Measurements from ENCODE around the gene L3MBTL4. TPM values are rescaled to one million over a fixed set of nuclear protein-coding genes. Genes with fewer than 3 reads are reported as not detected.
A peak's percentile ranks its signal among the peaks of the same experiment; 100 is the strongest.

The L3MBTL4 gene
- total RNA-seq, 6 experiments from 2014 or later: 8.2 to 16.0 (median 11.3) TPM

DNA sequence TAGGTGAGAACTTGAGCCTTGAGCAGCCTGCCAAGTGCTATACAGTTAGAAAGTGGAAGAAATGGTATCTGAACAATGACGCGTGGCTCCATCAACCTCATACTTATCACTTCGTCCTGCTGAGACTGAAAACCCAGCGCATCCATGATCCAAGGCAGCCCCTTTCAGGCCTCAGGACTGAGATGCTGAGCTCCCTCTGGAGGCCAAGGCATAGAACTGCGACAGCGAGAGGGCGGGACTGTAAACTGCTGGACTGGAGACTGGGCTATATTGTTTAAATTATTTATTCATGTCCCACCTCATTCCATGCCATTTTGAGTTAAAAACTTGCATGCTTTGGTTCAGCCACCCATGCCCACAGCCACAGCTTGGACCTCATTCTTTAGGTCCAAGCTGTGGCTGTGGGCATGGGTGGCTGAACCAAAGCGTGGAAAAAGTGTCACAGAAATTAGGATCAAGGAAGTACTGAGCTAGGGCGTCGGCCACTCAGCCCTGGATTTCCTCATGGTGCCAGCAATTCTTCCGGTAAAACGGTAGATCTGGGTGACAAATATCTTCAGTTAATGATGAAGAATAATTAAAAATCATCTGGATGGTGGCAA, 195.5 kb downstream of the L3MBTL4 start:
- peak; percentile 70 to 85 (median 76) for ATAC-seq
- TF ChIP-seq POLR2A (IDR thresholded peaks at IDR 0.05): no peak
- TF ChIP-seq, protein P1, sequence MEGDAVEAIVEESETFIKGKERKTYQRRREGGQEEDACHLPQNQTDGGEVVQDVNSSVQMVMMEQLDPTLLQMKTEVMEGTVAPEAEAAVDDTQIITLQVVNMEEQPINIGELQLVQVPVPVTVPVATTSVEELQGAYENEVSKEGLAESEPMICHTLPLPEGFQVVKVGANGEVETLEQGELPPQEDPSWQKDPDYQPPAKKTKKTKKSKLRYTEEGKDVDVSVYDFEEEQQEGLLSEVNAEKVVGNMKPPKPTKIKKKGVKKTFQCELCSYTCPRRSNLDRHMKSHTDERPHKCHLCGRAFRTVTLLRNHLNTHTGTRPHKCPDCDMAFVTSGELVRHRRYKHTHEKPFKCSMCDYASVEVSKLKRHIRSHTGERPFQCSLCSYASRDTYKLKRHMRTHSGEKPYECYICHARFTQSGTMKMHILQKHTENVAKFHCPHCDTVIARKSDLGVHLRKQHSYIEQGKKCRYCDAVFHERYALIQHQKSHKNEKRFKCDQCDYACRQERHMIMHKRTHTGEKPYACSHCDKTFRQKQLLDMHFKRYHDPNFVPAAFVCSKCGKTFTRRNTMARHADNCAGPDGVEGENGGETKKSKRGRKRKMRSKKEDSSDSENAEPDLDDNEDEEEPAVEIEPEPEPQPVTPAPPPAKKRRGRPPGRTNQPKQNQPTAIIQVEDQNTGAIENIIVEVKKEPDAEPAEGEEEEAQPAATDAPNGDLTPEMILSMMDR (IDR thresholded peaks at IDR 0.05): peak; percentile 40 to 64 (median 50)
- peak in 1 of 3 donors; percentile 51 for DNase-seq
- no peak overlapping the region for H3K4me3 ChIP-seq
- no peaks in the 10 kb centered on the region for H3K27me3 ChIP-seq
- no peak overlapping the region for H3K27ac ChIP-seq
- WGBS (ENCODE audit: insufficient coverage, low coverage, low lambda C conversion rate, missing lambda C conversion rate): 78% methylated on average over 11 of the region's 12 CpGs
- intact Hi-C loops (cut with DNase I): no loop called here
- H3K9me3 ChIP-seq: no peaks in the 10 kb centered on the region
- no peaks in the 10 kb centered on the region for H3K36me3 ChIP-seq
- no peaks in the 10 kb centered on the region for H3K4me1 ChIP-seq

GRCh38 chr18:6215888-6216287, 198.8 kb downstream of the L3MBTL4 start:
- no peaks in the 10 kb centered on the region for H3K4me1 ChIP-seq
- H3K36me3 ChIP-seq: no peaks in the 10 kb centered on the region
- no peak overlapping the region for H3K4me3 ChIP-seq
- no peak overlapping the region for H3K27ac ChIP-seq
- H3K9me3 ChIP-seq: no peaks in the 10 kb centered on the region
- ATAC-seq (peak in 1 of 4 donors; percentile 44), DNase-seq (no peak)
- intact Hi-C loops (cut with DNase I): no loop called here
- 91% methylated on average over 2 of the region's 2 CpGs for WGBS (ENCODE audit: insufficient coverage, low coverage, low lambda C conversion rate, missing lambda C conversion rate)
- H3K27me3 ChIP-seq: no peaks in the 10 kb centered on the region
- TF ChIP-seq, protein P1 (IDR thresholded peaks at IDR 0.05): no peak
- TF ChIP-seq POLR2A (IDR thresholded peaks at IDR 0.05): no peak

GRCh38 chr18:6211174-6211504, 203.6 kb downstream of the L3MBTL4 start:
- DNase-seq (no peak), ATAC-seq (peak in 3 of 4 donors; percentile 4 to 68 (median 66))
- Histone ChIP-seq H3K4me1 (peaks cover 0 to 8% (median 0%) of the 10 kb centered on the region in 4 donors), H3K27ac (peak overlapping the region; percentile 17 to 92 (median 87)), H3K4me3 (no peak overlapping the region), H3K36me3 (no peaks in the 10 kb centered on the region), H3K27me3 (no peaks in the 10 kb centered on the region), H3K9me3 (no peaks in the 10 kb centered on the region)
- TF ChIP-seq POLR2A (IDR thresholded peaks at IDR 0.05): no peak
- TF ChIP-seq, protein P1 (IDR thresholded peaks at IDR 0.05): no peak
- intact Hi-C loops (cut with DNase I): no loop called here
- WGBS (ENCODE audit: insufficient coverage, low coverage, low lambda C conversion rate, missing lambda C conversion rate): 13% methylated on average over 1 of the region's 1 CpG

- Histone ChIP-seq H3K9me3 (no peaks in the 10 kb centered on the region), H3K36me3 (no peaks in the 10 kb centered on the region), H3K4me1 (peaks cover 0 to 8% (median 0%) of the 10 kb centered on the region in 4 donors), H3K27me3 (no peaks in the 10 kb centered on the region), H3K4me3 (no peak overlapping the region), H3K27ac (peak overlapping the region; percentile 82 to 92 (median 87))
- no peak for DNase-seq
- WGBS (ENCODE audit: insufficient coverage, low coverage, low lambda C conversion rate, missing lambda C conversion rate): 26% methylated on average over 3 of the region's 3 CpGs
- TF ChIP-seq, protein P1 (IDR thresholded peaks at IDR 0.05): peak in 1 of 4 donors; percentile 5
- TF ChIP-seq POLR2A (IDR thresholded peaks at IDR 0.05): peak; percentile 32
- ATAC-seq: peak; percentile 93 to 97 (median 94)
- intact Hi-C loops (cut with DNase I): no loop called here
Measured at GRCh38 chr18:6210349-6211173, 204.2 kb downstream of the L3MBTL4 start.
